Omental fat pad (tissue), 4 donors: ENCODE data around the gene LCP1. TPM values are rescaled to one million over a fixed set of nuclear protein-coding genes. Genes with fewer than 3 reads are reported as not detected.

ENCODE experiments used
- ATAC-seq: fragments of 150-250 bp; one replicate; pipeline ENCODE4 v1.9.1; 2016; ENCODE audit warnings: mild to moderate bottlenecking, moderate library complexity; ENCODE audit not compliant: low FRiP score
- DNase-seq: peaks from one replicate; pipeline ENCODE4 v3.0.0-alpha.2; 2019; ENCODE audit warnings: low spot score
- CTCF ChIP-seq, 3 donors: fragments of 450-650 bp; IDR thresholded peaks; one replicate each; pipeline ENCODE4 v1.5.1; 2016 to 2017; ENCODE audit warnings: antibody characterized with exemption in 3 of 3, mild to moderate bottlenecking in 3 of 3, moderate library complexity in 2 of 3
- total RNA-seq, 4 donors: library from RNA; depleted of rRNA; stranded (reverse); fragments of >200 nt; gene quantifications; one replicate each; pipeline ENCODE4 v1.1.0, GENCODE V29; 2016

LCP1 gene
- total RNA-seq, 4 donors from 2014 or later = 61.0 to 325 (median 142) TPM

GRCh38 chr13:46094478-46094877 lies 87.5 kb downstream of the LCP1 start:
- ATAC-seq = no peak
- no peak for DNase-seq
- TF ChIP-seq CTCF (IDR thresholded peaks at IDR 0.05) = no peak

- no peak for TF ChIP-seq CTCF (IDR thresholded peaks at IDR 0.05)
- no peak for ATAC-seq
- DNase-seq = no peak
Observed at GRCh38 chr13:46088821-46089562, 93.0 kb downstream of the LCP1 start.

GRCh38 chr13:46087481-46087880 lies 94.5 kb downstream of the LCP1 start:
- ATAC-seq (no peak), DNase-seq (no peak)
- TF ChIP-seq CTCF (IDR thresholded peaks at IDR 0.05) = no peak

GRCh38 chr13:46086985-46087384 lies 95.0 kb downstream of the LCP1 start:
- no peak for TF ChIP-seq CTCF (IDR thresholded peaks at IDR 0.05)
- no peak for DNase-seq
- no peak for ATAC-seq

- DNase-seq = no peak
- ATAC-seq = no peak
- no peak for TF ChIP-seq CTCF (IDR thresholded peaks at IDR 0.05)
Observed at GRCh38 chr13:46086421-46086922, 95.5 kb downstream of the LCP1 start.

- DNase-seq (no peak), ATAC-seq (no peak)
- TF ChIP-seq CTCF (IDR thresholded peaks at IDR 0.05) = no peak
Observed at GRCh38 chr13:46085737-46086136, 96.2 kb downstream of the LCP1 start.

- ATAC-seq (no peak), DNase-seq (no peak)
- no peak for TF ChIP-seq CTCF (IDR thresholded peaks at IDR 0.05)
Observed at GRCh38 chr13:46082324-46082723, 99.7 kb downstream of the LCP1 start.
